Activated CD4-positive, alpha-beta T cell treated with anti-CD3 and anti-CD28 coated beads for 48 hours (primary cell): Measurements from ENCODE around the gene RTP3.

Experiments
- DNase-seq: peaks from one replicate; pipeline ENCODE4 v3.0.0-alpha.2; 2020

Gene RTP3

GRCh38 chr3:46497556-46498265 is at the start of gene RTP3:
TSS of gene RTP3 (plus strand) at chr3:46497976. CDS start at chr3:46498063, 87 bp downstream.
- DNase-seq = no peak

- no peak for DNase-seq
Measured at GRCh38 chr3:46448721-46449120, 49.1 kb upstream of the RTP3 start.

GRCh38 chr3:46449755-46450552 is 47.8 kb upstream of the RTP3 start:
- DNase-seq = no peak

- no peak for DNase-seq
Measured at GRCh38 chr3:46453526-46454208, 44.1 kb upstream of the RTP3 start.

- DNase-seq = no peak
Measured at GRCh38 chr3:46454209-46454595, 43.6 kb upstream of the RTP3 start.

- DNase-seq = no peak
Measured at GRCh38 chr3:46454606-46455005, 43.2 kb upstream of the RTP3 start.

GRCh38 chr3:46455231-46456115 is 42.3 kb upstream of the RTP3 start:
- DNase-seq = no peak

- DNase-seq = no peak
Measured at GRCh38 chr3:46456118-46456517, 41.7 kb upstream of the RTP3 start.

- DNase-seq = no peak
Measured at GRCh38 chr3:46460051-46460450, 37.7 kb upstream of the RTP3 start.

- no peak for DNase-seq
Measured at GRCh38 chr3:46462111-46462510, 35.7 kb upstream of the RTP3 start.

- no peak for DNase-seq
Measured at GRCh38 chr3:46462511-46462910, 35.3 kb upstream of the RTP3 start.

GRCh38 chr3:46463120-46463867 is 34.5 kb upstream of the RTP3 start:
- no peak for DNase-seq

- DNase-seq = no peak
Measured at GRCh38 chr3:46463868-46464241, 33.9 kb upstream of the RTP3 start.

- no peak for DNase-seq
Measured at GRCh38 chr3:46464326-46465195, 33.2 kb upstream of the RTP3 start, which contains the start of gene LTF. TSS of gene LTF (minus strand) at chr3:46464905. CDS start at chr3:46464867, 38 bp downstream.

GRCh38 chr3:46465196-46465520 is 32.6 kb upstream of the RTP3 start:
- DNase-seq = no peak

GRCh38 chr3:46466273-46466672 is 31.5 kb upstream of the RTP3 start:
- no peak for DNase-seq

GRCh38 chr3:46466871-46467403 is 30.8 kb upstream of the RTP3 start:
- DNase-seq = no peak

- DNase-seq = no peak
Measured at GRCh38 chr3:46467562-46467961, 30.2 kb upstream of the RTP3 start.

GRCh38 chr3:46468753-46469600 is 28.8 kb upstream of the RTP3 start:
- no peak for DNase-seq
